ENCODE results near the gene PRKCE.

DNA sequence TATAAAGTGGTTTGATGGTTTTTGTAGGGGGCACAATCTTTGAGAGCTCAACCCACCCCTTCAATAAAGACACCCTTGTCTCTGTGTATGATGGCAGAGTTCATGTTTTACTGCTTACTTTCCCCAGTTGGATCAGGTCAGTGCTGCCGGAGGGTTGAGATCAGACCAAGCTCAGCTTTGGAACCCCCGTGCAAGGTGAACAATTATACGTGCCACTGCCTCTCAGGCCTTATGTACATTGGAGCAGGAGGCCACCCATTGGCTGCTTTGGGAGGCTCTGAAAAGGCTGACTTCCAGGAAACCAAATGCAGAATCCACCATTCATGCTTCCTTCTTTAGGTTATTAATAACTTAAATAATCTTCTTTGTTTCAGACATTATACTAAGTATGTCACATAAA lies 542.4 kb downstream of the PRKCE start:
- TF ChIP-seq POLR2A (IDR thresholded peaks at IDR 0.05; ENCODE audit: low read depth, low read length) = no peak
- no peak for TF ChIP-seq POLR2AphosphoS5 (IDR thresholded peaks at IDR 0.05; ENCODE audit: low read depth, low read length)
- no peak for TF ChIP-seq TAF1 (IDR thresholded peaks at IDR 0.05; ENCODE audit: borderline replicate concordance, low read depth, low read length)
